HUES6 (cell line): Measurements from ENCODE around the gene TENM3.

ENCODE experiments used
- H3K27ac ChIP-seq: 2 replicates; pipeline ENCODE4 v1.7.0; 2013; ENCODE audit warnings: low read depth, mild to moderate bottlenecking, low read length, inconsistent platforms
- H3K27me3 ChIP-seq: 2 replicates; pipeline ENCODE4 v1.6.1; 2013; ENCODE audit warnings: low read length; ENCODE audit not compliant: control insufficient read depth, insufficient read depth
- H3K36me3 ChIP-seq: 2 replicates; pipeline ENCODE4 v1.6.1; 2013; ENCODE audit warnings: low read length; ENCODE audit not compliant: control insufficient read depth, insufficient read depth
- H3K4me1 ChIP-seq: 2 replicates; pipeline ENCODE4 v1.6.1; 2013; ENCODE audit warnings: low read length; ENCODE audit not compliant: control insufficient read depth, insufficient read depth
- H3K4me3 ChIP-seq: 2 replicates; pipeline ENCODE4 v1.5.1; 2013; ENCODE audit warnings: low read depth, low read length
- H3K9ac ChIP-seq: one replicate; pipeline ENCODE4 v1.6.1; 2013; ENCODE audit warnings: mild to moderate bottlenecking, low read length
- H3K9me3 ChIP-seq: 2 replicates; pipeline ENCODE4 v1.6.1; 2013; ENCODE audit warnings: low read depth, low read length; ENCODE audit not compliant: control insufficient read depth, insufficient read depth

Gene TENM3

GRCh38 chr4:182846036-182846435 lies 602.8 kb downstream of the TENM3 start:
- H3K9ac ChIP-seq: no peak overlapping the region
- H3K4me1 ChIP-seq: peaks cover 3% of the 10 kb centered on the region; the same call in 1 of the 2 replicates
- no peak overlapping the region for H3K4me3 ChIP-seq
- no peaks in the 10 kb centered on the region for H3K9me3 ChIP-seq
- no peaks in the 10 kb centered on the region for H3K36me3 ChIP-seq
- no peaks in the 10 kb centered on the region for H3K27me3 ChIP-seq
- H3K27ac ChIP-seq: no peak overlapping the region

GRCh38 chr4:182847576-182848450 lies 604.6 kb downstream of the TENM3 start:
- no peaks in the 10 kb centered on the region for H3K36me3 ChIP-seq
- H3K9ac ChIP-seq: no peak overlapping the region
- H3K27me3 ChIP-seq: no peaks in the 10 kb centered on the region
- no peak overlapping the region for H3K27ac ChIP-seq
- H3K9me3 ChIP-seq: peaks cover 3% of the 10 kb centered on the region
- peaks cover 3% of the 10 kb centered on the region; the same call in 1 of the 2 replicates for H3K4me1 ChIP-seq
- no peak overlapping the region for H3K4me3 ChIP-seq

GRCh38 chr4:182848685-182849084 lies 605.5 kb downstream of the TENM3 start:
- Histone ChIP-seq H3K27ac (no peak overlapping the region), H3K36me3 (no peaks in the 10 kb centered on the region), H3K4me3 (no peak overlapping the region), H3K9me3 (peaks cover 12% of the 10 kb centered on the region), H3K9ac (no peak overlapping the region), H3K27me3 (no peaks in the 10 kb centered on the region), H3K4me1 (peaks cover 3% of the 10 kb centered on the region; the same call in 1 of the 2 replicates)
